GM10248 (cell line): ENCODE measurements around the gene ZFHX2.

Experiments
- CTCF ChIA-PET: fragments of 300-600 bp; sonication (Branson Sonifier 250); formaldehyde crosslinking; extraction: SDS; loops from one replicate; lab custom pipeline; 2021; ENCODE audit warnings: antibody characterized with exemption; lab: Yijun Ruan, JAX
- POLR2A ChIA-PET: fragments of 350-650 bp; sonication (Branson Sonifier 250); formaldehyde crosslinking; extraction: SDS; loops from one replicate; lab custom pipeline; 2020; ENCODE audit warnings: antibody characterized with exemption; lab: Yijun Ruan, JAX
- DNase-seq: peaks from one replicate; pipeline ENCODE4 v3.0.0; 2012; ENCODE audit errors: extremely low spot score
- CTCF ChIP-seq: IDR thresholded peaks from 2 replicates; pipeline ENCODE4 v1.5.1; 2012; ENCODE audit warnings: mild to moderate bottlenecking, low read depth; ENCODE audit errors: extremely low read depth, missing control alignments, control extremely low read depth

ZFHX2 gene

GRCh38 chr14:23558346-23559009, 6.9 kb upstream of the ZFHX2 start:
- CTCF ChIA-PET = interaction anchor here (1.0 to 15.7 kb wide), 20 partner anchors 7 to 765 kb away, joined by 3 to 497 read pairs (median 5); partner anchors contain the start of genes AP1G2 and ZFHX2
- DNase-seq = no peak
- POLR2A ChIA-PET = interaction anchor here (0.6 kb wide), 1 partner anchor 243 kb away, joined by 4 read pairs; no protein-coding TSS in a partner anchor
- no peak for TF ChIP-seq CTCF

GRCh38 chr14:23557946-23558345, 6.4 kb upstream of the ZFHX2 start:
- ChIA-PET POLR2A (no interaction called here), CTCF (interaction anchor here (1.0 to 15.7 kb wide), 10 partner anchors 9 to 353 kb away, joined by 3 to 497 read pairs (median 7); partner anchors contain the start of gene AP1G2)
- no peak for TF ChIP-seq CTCF

GRCh38 chr14:23557521-23557920, 6.0 kb upstream of the ZFHX2 start:
- POLR2A ChIA-PET = no interaction called here
- CTCF ChIA-PET = interaction anchor here (0.7 to 15.7 kb wide), 9 partner anchors 9 to 293 kb away, joined by 3 to 497 read pairs (median 9); partner anchors contain the start of gene AP1G2
- TF ChIP-seq CTCF = no peak
- no peak for DNase-seq

More at GRCh38 chr14:23557946-23558345, 6.4 kb upstream of the ZFHX2 start:
- no peak for DNase-seq

- TF ChIP-seq CTCF = no peak
- POLR2A ChIA-PET = no interaction called here
- CTCF ChIA-PET = interaction anchor here (0.7 to 15.7 kb wide), 8 partner anchors 9 to 292 kb away, joined by 3 to 497 read pairs (median 26); no protein-coding TSS in a partner anchor
- DNase-seq = no peak
These were observed 5.3 kb upstream of the ZFHX2 start for GRCh38 chr14:23556700-23557440.

GRCh38 chr14:23555882-23556699, 4.5 kb upstream of the ZFHX2 start, which contains the start of gene THTPA:
Gene THTPA, plus strand, starts transcription at chr14:23556271. Its CDS starts 487 bp downstream, at chr14:23556758.
- TF ChIP-seq CTCF = no peak
- peak; percentile 94 for DNase-seq
- ChIA-PET CTCF (interaction anchor here (1.0 to 15.7 kb wide), 7 partner anchors 9 to 76 kb away, joined by 4 to 497 read pairs (median 47); no protein-coding TSS in a partner anchor), POLR2A (no interaction called here)
